Frontal cortex (tissue), 1 donor: ENCODE results near the gene PNPLA5. TPM values are rescaled to one million over a fixed set of nuclear protein-coding genes. Genes with fewer than 3 reads are reported as not detected.

Experiments used
- total RNA-seq: library from RNA; depleted of rRNA; stranded (reverse); fragments of >200 nt; gene quantifications from one replicate; pipeline ENCODE4 v1.2.3, GENCODE V29; 2014

PNPLA5 gene
- total RNA-seq, 1 donor from 2014 or later: under 0.01 TPM

Other genes with a start within 250 kb of the PNPLA5 start
- 9.4 TPM for gene EFCAB6, start 79.7 kb downstream of the PNPLA5 start, total RNA-seq
- gene SULT4A1, start 29.5 kb downstream of the PNPLA5 start, total RNA-seq: 47.7 TPM
- gene PNPLA3, start 31.8 kb upstream of the PNPLA5 start, total RNA-seq: 17.5 TPM
- 32.6 TPM for gene SAMM50, start 63.4 kb upstream of the PNPLA5 start, total RNA-seq
- 5.7 TPM for gene PARVB, start 132.3 kb upstream of the PNPLA5 start, total RNA-seq